ENCODE data around the gene NELL1. TPM values are rescaled to one million over a fixed set of nuclear protein-coding genes. Genes with fewer than 3 reads are reported as not detected.

Gene NELL1
- total and polyA plus RNA-seq, 2 experiments from 2014 or later = 1.6 TPM; not detected in 1

GRCh38 chr11:21053466-21053865 is 384.1 kb downstream of the NELL1 start:
- H3K36me3 ChIP-seq (ENCODE audit: insufficient read depth) = no peaks in the 10 kb centered on the region
- Mint-ChIP-seq H3K36me3 (ENCODE audit: low read depth) (no peaks in the 10 kb centered on the region), H3K9me3 (no peaks in the 10 kb centered on the region), H3K4me3 (no peak overlapping the region), H3K27ac (no peak overlapping the region), H3K4me1 (peaks cover 4% of the 10 kb centered on the region; the same call in 2 of the 3 replicates), H3K27me3 (ENCODE audit: insufficient read depth, low read depth, poor library complexity) (no peaks in the 10 kb centered on the region)
- no peak overlapping the region for H3K4me2 ChIP-seq
- H3K79me2 ChIP-seq (replicated peaks; ENCODE audit: insufficient read depth) = no peaks in the 10 kb centered on the region
- H3K9me2 ChIP-seq (ENCODE audit: insufficient read depth) = 0 out of 2 replicates have a peak, but pooled peaks cover 6% of the 10 kb centered on the region
- TF ChIP-seq ETS1 (IDR thresholded peaks at IDR 0.05) = no peak
- no peak for TF ChIP-seq CTCF (conservative IDR thresholded peaks at IDR 0.05; ENCODE audit: low read depth in 2 of 2)
- no peak for TF ChIP-seq ZNF114 (CRISPR knock-in tag; IDR thresholded peaks at IDR 0.05)
- no peak for TF ChIP-seq JUNB (IDR thresholded peaks at IDR 0.05; ENCODE audit: unreplicated experiment)
- no peak for TF ChIP-seq EZH2 (IDR thresholded peaks at IDR 0.05; ENCODE audit: low read depth, unreplicated experiment)
- no peak for TF ChIP-seq REST (IDR thresholded peaks at IDR 0.05; ENCODE audit: unreplicated experiment)
- no peak for TF ChIP-seq POLR2AphosphoS5 (IDR thresholded peaks at IDR 0.05; ENCODE audit: low read depth)
- no peak for TF ChIP-seq STAT1 (IDR thresholded peaks at IDR 0.05; ENCODE audit: unreplicated experiment)
- TF ChIP-seq ZNF462 (CRISPR knock-in tag; IDR thresholded peaks at IDR 0.05) = no peak
- TF ChIP-seq ZNF331 (CRISPR knock-in tag; IDR thresholded peaks at IDR 0.05; ENCODE audit: low read depth) = no peak
- no peak for TF ChIP-seq CREB1 (CRISPR knock-in tag; IDR thresholded peaks at IDR 0.05; ENCODE audit: low read depth)
- no peaks in the 10 kb centered on the region for H3F3A ChIP-seq (replicated peaks; ENCODE audit: low read depth)
- H3K4me3 ChIP-seq = no peak overlapping the region
- ATAC-seq (no peak), DNase-seq (ENCODE audit: low spot score) (no peak)
- no peaks in the 10 kb centered on the region for H4K20me1 ChIP-seq (replicated peaks; ENCODE audit: insufficient read depth)
- H3K27me3 ChIP-seq (ENCODE audit: insufficient read depth) = no peaks in the 10 kb centered on the region
- no peak overlapping the region for H3K27ac ChIP-seq (ENCODE audit: low read depth)
- H3K4me1 ChIP-seq (ENCODE audit: insufficient read depth) = no peaks in the 10 kb centered on the region
- no peak overlapping the region for H2AFZ ChIP-seq

Measured in GM23338 (cell line).